HEK293 (cell line): ENCODE data around the gene TTC4.

Experiments used
- CTCF ChIA-PET: fragments of 350-600 bp; formaldehyde crosslinking; extraction: SDS; loops from one replicate; lab custom pipeline; 2021; ENCODE audit warnings: antibody characterized with exemption; lab: Yijun Ruan, JAX
- POLR2A ChIA-PET: fragments of 300-600 bp; formaldehyde crosslinking; extraction: SDS; loops from one replicate; lab custom pipeline; 2020; ENCODE audit warnings: antibody characterized with exemption, inconsistent platforms; lab: Yijun Ruan, JAX
- H3K27ac ChIP-seq: fragments of 200-500 bp; sonication (Bioruptor generic); 2 replicates; pipeline ENCODE4 v1.5.1; 2014; ENCODE audit warnings: low read depth, low read length, control low read depth, inconsistent platforms; ENCODE audit errors: extremely low read depth
- H3K36me3 ChIP-seq, 2 experiments: fragments of 200-500 bp in 1 of 2; sonication (Bioruptor generic) in 1 of 2; 1 replicate in 1 of 2; 2 replicates in 1 of 2; pipeline ENCODE4 v1.5.1; 2014 to 2017; ENCODE audit warnings: inconsistent platforms in 2 of 2, low read length in 2 of 2; ENCODE audit not compliant: control insufficient read depth in 2 of 2, insufficient read depth in 1 of 2
- H3K4me1 ChIP-seq: fragments of 200-500 bp; sonication (Bioruptor generic); 2 replicates; pipeline ENCODE4 v1.5.1; 2014; ENCODE audit warnings: mild to moderate bottlenecking, low read length, inconsistent platforms; ENCODE audit not compliant: control insufficient read depth, insufficient read depth
- H3K4me3 ChIP-seq: 2 replicates; pipeline ENCODE4 v1.5.1; 2011; ENCODE audit warnings: low read depth, mild to moderate bottlenecking, control low read depth, low read length, moderate library complexity
- H3K9me3 ChIP-seq: fragments of 200-500 bp; sonication (Bioruptor generic); 2 replicates; pipeline ENCODE4 v1.5.1; 2014; ENCODE audit warnings: low read depth, low read length, inconsistent platforms; ENCODE audit not compliant: control insufficient read depth, insufficient read depth
- BCL6B ChIP-seq: fragments of 450-650 bp; formaldehyde crosslinking; IDR thresholded peaks from 2 replicates; pipeline ENCODE4 v1.5.1; 2017; ENCODE audit warnings: missing biosample characterization, missing genetic modification characterization
- GFI1B ChIP-seq: fragments of 450-650 bp; formaldehyde crosslinking; IDR thresholded peaks from 2 replicates; pipeline ENCODE4 v1.5.1; 2016; ENCODE audit warnings: missing biosample characterization, missing genetic modification characterization
- MZF1 ChIP-seq: fragments of 450-650 bp; formaldehyde crosslinking; IDR thresholded peaks from 2 replicates; pipeline ENCODE4 v1.5.1; 2017; ENCODE audit warnings: missing biosample characterization, missing genetic modification characterization, borderline replicate concordance
- PRDM10 ChIP-seq: fragments of 450-650 bp; formaldehyde crosslinking; IDR thresholded peaks from 2 replicates; pipeline ENCODE4 v1.5.1; 2016; ENCODE audit warnings: missing biosample characterization, missing genetic modification characterization
- SCRT1 ChIP-seq: fragments of 450-650 bp; formaldehyde crosslinking; IDR thresholded peaks from 2 replicates; pipeline ENCODE4 v1.5.1; 2016; ENCODE audit warnings: missing biosample characterization, missing genetic modification characterization, borderline replicate concordance
- ZBTB26 ChIP-seq: fragments of 450-650 bp; formaldehyde crosslinking; optimal IDR thresholded peaks from 2 replicates; pipeline ENCODE3; 2016; ENCODE audit warnings: missing biosample characterization, mild to moderate bottlenecking, missing genetic modification characterization
- ZNF560 ChIP-seq: fragments of 450-650 bp; formaldehyde crosslinking; IDR thresholded peaks from 2 replicates; pipeline ENCODE4 v1.5.1; 2017; ENCODE audit warnings: missing biosample characterization, missing genetic modification characterization, borderline replicate concordance
- ZNF610 ChIP-seq: fragments of 450-650 bp; formaldehyde crosslinking; IDR thresholded peaks from 2 replicates; pipeline ENCODE4 v1.5.1; 2016; ENCODE audit warnings: missing biosample characterization, missing genetic modification characterization, borderline replicate concordance
- ZNF621 ChIP-seq: fragments of 450-650 bp; formaldehyde crosslinking; IDR thresholded peaks from 2 replicates; pipeline ENCODE4 v1.5.1; 2017; ENCODE audit warnings: missing biosample characterization, missing genetic modification characterization
- ZNF660 ChIP-seq: fragments of 450-650 bp; IDR thresholded peaks from 2 replicates; pipeline ENCODE4 v1.5.1; 2018; ENCODE audit warnings: missing biosample characterization, mild to moderate bottlenecking, missing genetic modification characterization
- ZNF670 ChIP-seq: fragments of 450-650 bp; formaldehyde crosslinking; IDR thresholded peaks from 2 replicates; pipeline ENCODE4 v1.5.1; 2016; ENCODE audit warnings: missing biosample characterization, missing genetic modification characterization, low read depth
- ZSCAN23 ChIP-seq: fragments of 450-650 bp; formaldehyde crosslinking; IDR thresholded peaks from 2 replicates; pipeline ENCODE4 v1.5.1; 2016; ENCODE audit warnings: missing biosample characterization, missing genetic modification characterization
- TF ChIP-seq, protein P1 (sequence below): fragments of 450-650 bp; formaldehyde crosslinking; IDR thresholded peaks from 2 replicates; pipeline ENCODE4 v1.5.1; 2017; ENCODE audit warnings: missing biosample characterization, missing genetic modification characterization
- TF ChIP-seq, protein P2 (sequence below): fragments of 450-650 bp; formaldehyde crosslinking; IDR thresholded peaks from 2 replicates; pipeline ENCODE4 v1.5.1; 2016; ENCODE audit warnings: missing biosample characterization, missing genetic modification characterization
- TF ChIP-seq, protein P3 (sequence below): fragments of 450-650 bp; formaldehyde crosslinking; IDR thresholded peaks from 2 replicates; pipeline ENCODE4 v1.5.1; 2016; ENCODE audit warnings: missing biosample characterization, missing genetic modification characterization

TTC4 gene

DNA sequence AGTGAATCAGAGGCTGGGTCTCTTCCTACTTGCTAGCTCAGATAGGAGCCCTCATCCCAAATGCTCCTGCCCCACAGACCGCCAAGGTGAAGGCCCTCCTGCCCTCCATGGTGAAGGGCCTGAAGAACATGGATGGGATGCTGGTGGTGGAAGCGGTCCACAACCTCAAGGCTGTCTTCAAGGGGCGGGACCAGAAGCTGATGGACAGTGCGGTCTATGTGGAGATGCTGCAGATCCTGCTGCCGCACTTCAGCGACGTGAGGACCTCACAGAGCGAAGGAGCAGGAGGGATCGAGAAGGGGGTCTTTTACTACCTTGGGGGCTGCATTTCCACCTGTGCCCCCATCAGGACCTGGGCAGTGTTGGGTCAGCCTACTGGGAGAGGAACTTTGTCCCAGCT is 14.6 kb upstream of the TTC4 start:
- CTCF ChIA-PET, result no interaction called here
- TF ChIP-seq ZNF660, result no peak
- no peak for TF ChIP-seq PRDM10
- TF ChIP-seq ZBTB26 (tag by site-specific recombination), result no peak
- no peak for TF ChIP-seq ZNF610 (tag by site-specific recombination)
- no peak for TF ChIP-seq BCL6B (tag by site-specific recombination)
- TF ChIP-seq, protein P1, sequence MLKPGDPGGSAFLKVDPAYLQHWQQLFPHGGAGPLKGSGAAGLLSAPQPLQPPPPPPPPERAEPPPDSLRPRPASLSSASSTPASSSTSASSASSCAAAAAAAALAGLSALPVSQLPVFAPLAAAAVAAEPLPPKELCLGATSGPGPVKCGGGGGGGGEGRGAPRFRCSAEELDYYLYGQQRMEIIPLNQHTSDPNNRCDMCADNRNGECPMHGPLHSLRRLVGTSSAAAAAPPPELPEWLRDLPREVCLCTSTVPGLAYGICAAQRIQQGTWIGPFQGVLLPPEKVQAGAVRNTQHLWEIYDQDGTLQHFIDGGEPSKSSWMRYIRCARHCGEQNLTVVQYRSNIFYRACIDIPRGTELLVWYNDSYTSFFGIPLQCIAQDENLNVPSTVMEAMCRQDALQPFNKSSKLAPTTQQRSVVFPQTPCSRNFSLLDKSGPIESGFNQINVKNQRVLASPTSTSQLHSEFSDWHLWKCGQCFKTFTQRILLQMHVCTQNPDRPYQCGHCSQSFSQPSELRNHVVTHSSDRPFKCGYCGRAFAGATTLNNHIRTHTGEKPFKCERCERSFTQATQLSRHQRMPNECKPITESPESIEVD, result no peak
- H3K27ac ChIP-seq, result no peak overlapping the region
- H3K9me3 ChIP-seq, result no peaks in the 10 kb centered on the region
- no peaks in the 10 kb centered on the region for H3K36me3 ChIP-seq
- POLR2A ChIA-PET, result no interaction called here
- no peak overlapping the region for H3K4me3 ChIP-seq
- no peaks in the 10 kb centered on the region for H3K4me1 ChIP-seq

GRCh38 chr1:54701996-54702395 is 13.7 kb upstream of the TTC4 start:
- CTCF ChIA-PET, result no interaction called here
- H3K4me1 ChIP-seq, result no peaks in the 10 kb centered on the region
- H3K9me3 ChIP-seq, result no peaks in the 10 kb centered on the region
- no peaks in the 10 kb centered on the region for H3K36me3 ChIP-seq
- POLR2A ChIA-PET, result no interaction called here
- no peak overlapping the region for H3K27ac ChIP-seq
- no peak overlapping the region for H3K4me3 ChIP-seq
- TF ChIP-seq ZNF670 (no peak), SCRT1 (tag by site-specific recombination) (no peak), ZNF560 (no peak), ZNF621 (tag by site-specific recombination) (no peak), MZF1 (tag by site-specific recombination) (no peak), GFI1B (tag by site-specific recombination) (no peak), ZSCAN23 (tag by site-specific recombination) (no peak)
- TF ChIP-seq, protein P2, sequence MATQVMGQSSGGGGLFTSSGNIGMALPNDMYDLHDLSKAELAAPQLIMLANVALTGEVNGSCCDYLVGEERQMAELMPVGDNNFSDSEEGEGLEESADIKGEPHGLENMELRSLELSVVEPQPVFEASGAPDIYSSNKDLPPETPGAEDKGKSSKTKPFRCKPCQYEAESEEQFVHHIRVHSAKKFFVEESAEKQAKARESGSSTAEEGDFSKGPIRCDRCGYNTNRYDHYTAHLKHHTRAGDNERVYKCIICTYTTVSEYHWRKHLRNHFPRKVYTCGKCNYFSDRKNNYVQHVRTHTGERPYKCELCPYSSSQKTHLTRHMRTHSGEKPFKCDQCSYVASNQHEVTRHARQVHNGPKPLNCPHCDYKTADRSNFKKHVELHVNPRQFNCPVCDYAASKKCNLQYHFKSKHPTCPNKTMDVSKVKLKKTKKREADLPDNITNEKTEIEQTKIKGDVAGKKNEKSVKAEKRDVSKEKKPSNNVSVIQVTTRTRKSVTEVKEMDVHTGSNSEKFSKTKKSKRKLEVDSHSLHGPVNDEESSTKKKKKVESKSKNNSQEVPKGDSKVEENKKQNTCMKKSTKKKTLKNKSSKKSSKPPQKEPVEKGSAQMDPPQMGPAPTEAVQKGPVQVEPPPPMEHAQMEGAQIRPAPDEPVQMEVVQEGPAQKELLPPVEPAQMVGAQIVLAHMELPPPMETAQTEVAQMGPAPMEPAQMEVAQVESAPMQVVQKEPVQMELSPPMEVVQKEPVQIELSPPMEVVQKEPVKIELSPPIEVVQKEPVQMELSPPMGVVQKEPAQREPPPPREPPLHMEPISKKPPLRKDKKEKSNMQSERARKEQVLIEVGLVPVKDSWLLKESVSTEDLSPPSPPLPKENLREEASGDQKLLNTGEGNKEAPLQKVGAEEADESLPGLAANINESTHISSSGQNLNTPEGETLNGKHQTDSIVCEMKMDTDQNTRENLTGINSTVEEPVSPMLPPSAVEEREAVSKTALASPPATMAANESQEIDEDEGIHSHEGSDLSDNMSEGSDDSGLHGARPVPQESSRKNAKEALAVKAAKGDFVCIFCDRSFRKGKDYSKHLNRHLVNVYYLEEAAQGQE, result no peak
- TF ChIP-seq, protein P3, sequence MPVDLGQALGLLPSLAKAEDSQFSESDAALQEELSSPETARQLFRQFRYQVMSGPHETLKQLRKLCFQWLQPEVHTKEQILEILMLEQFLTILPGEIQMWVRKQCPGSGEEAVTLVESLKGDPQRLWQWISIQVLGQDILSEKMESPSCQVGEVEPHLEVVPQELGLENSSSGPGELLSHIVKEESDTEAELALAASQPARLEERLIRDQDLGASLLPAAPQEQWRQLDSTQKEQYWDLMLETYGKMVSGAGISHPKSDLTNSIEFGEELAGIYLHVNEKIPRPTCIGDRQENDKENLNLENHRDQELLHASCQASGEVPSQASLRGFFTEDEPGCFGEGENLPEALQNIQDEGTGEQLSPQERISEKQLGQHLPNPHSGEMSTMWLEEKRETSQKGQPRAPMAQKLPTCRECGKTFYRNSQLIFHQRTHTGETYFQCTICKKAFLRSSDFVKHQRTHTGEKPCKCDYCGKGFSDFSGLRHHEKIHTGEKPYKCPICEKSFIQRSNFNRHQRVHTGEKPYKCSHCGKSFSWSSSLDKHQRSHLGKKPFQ (tag by site-specific recombination), result no peak
